Measurements from ENCODE around the gene CD59. TPM values are rescaled to one million over a fixed set of nuclear protein-coding genes. Genes with fewer than 3 reads are reported as not detected.

The CD59 gene
- total and polyA plus RNA-seq, 7 donors: 54.1 to 210 (median 174) TPM

- Histone ChIP-seq H3K4me1 (peaks cover 0 to 42% (median 26%) of the 10 kb centered on the region in 4 donors), H3K9me3 (no peaks in the 10 kb centered on the region), H3K4me3 (no peak overlapping the region), H3K36me3 (no peaks in the 10 kb centered on the region), H3K27me3 (no peaks in the 10 kb centered on the region), H3K27ac (no peak overlapping the region)
- no peak for DNase-seq
- whole genome bisulfite sequencing, 2 donors: 64 to 73% methylated on average over 9 of the region's 9 CpGs
- intact Hi-C loops (cut with DNase I): loop anchor here (10.0 kb wide), 1 partner anchor 277 kb away; the partner anchor contains the start of gene CAPRIN1
- TF ChIP-seq CTCF (IDR thresholded peaks at IDR 0.05) (no peak), POLR2AphosphoS5 (IDR thresholded peaks at IDR 0.05) (no peak), EP300 (IDR thresholded peaks at IDR 0.05) (no peak), POLR2A (IDR thresholded peaks at IDR 0.05) (no peak)
Observed at GRCh38 chr11:33777906-33778305, 41.7 kb upstream of the CD59 start.

GRCh38 chr11:33775832-33776470, 39.7 kb upstream of the CD59 start:
- intact Hi-C loops (cut with DNase I): loop anchor here (10.0 kb wide), 1 partner anchor 279 kb away; the partner anchor contains the start of gene CAPRIN1
- WGBS, 2 donors: 16 to 36% methylated on average over 1 of the region's 1 CpG
- TF ChIP-seq POLR2AphosphoS5 (IDR thresholded peaks at IDR 0.05) (no peak), POLR2A (IDR thresholded peaks at IDR 0.05) (no peak), CTCF (IDR thresholded peaks at IDR 0.05) (no peak), EP300 (IDR thresholded peaks at IDR 0.05) (no peak)
- peak overlapping the region; percentile 89 to 94 (median 90) for H3K27ac ChIP-seq
- no peaks in the 10 kb centered on the region for H3K27me3 ChIP-seq
- no peaks in the 10 kb centered on the region for H3K9me3 ChIP-seq
- no peaks in the 10 kb centered on the region for H3K36me3 ChIP-seq
- peaks cover 0 to 56% (median 43%) of the 10 kb centered on the region in 4 donors for H3K4me1 ChIP-seq
- H3K4me3 ChIP-seq: no peak overlapping the region
- no peak for DNase-seq

- H3K4me3 ChIP-seq: no peak overlapping the region
- DNase-seq: no peak
- H3K27me3 ChIP-seq: no peaks in the 10 kb centered on the region
- 63 to 66% methylated on average over 7 of the region's 7 CpGs for WGBS, 2 donors
- H3K9me3 ChIP-seq: no peaks in the 10 kb centered on the region
- TF ChIP-seq POLR2A (IDR thresholded peaks at IDR 0.05): no peak
- no peak for TF ChIP-seq POLR2AphosphoS5 (IDR thresholded peaks at IDR 0.05)
- TF ChIP-seq EP300 (IDR thresholded peaks at IDR 0.05): no peak
- TF ChIP-seq CTCF (IDR thresholded peaks at IDR 0.05): no peak
- H3K4me1 ChIP-seq: peaks cover 0 to 56% (median 43%) of the 10 kb centered on the region in 4 donors
- peak overlapping the region; percentile 89 to 94 (median 90) for H3K27ac ChIP-seq
- intact Hi-C loops (cut with DNase I): loop anchor here (10.0 kb wide), 1 partner anchor 279 kb away; the partner anchor contains the start of gene CAPRIN1
- no peaks in the 10 kb centered on the region for H3K36me3 ChIP-seq
Observed at GRCh38 chr11:33775467-33775807, 39.2 kb upstream of the CD59 start.

- Histone ChIP-seq H3K4me1 (peaks cover 0 to 50% (median 41%) of the 10 kb centered on the region in 4 donors), H3K4me3 (peak overlapping the region; percentile 83 to 97 (median 94)), H3K36me3 (no peaks in the 10 kb centered on the region), H3K9me3 (no peaks in the 10 kb centered on the region), H3K27ac (peak overlapping the region; percentile 89 to 94 (median 90)), H3K27me3 (no peaks in the 10 kb centered on the region)
- TF ChIP-seq EP300 (IDR thresholded peaks at IDR 0.05): no peak
- TF ChIP-seq POLR2AphosphoS5 (IDR thresholded peaks at IDR 0.05): no peak
- no peak for TF ChIP-seq CTCF (IDR thresholded peaks at IDR 0.05)
- no peak for TF ChIP-seq POLR2A (IDR thresholded peaks at IDR 0.05)
- WGBS, 2 donors: 2 to 6% methylated on average over 23 of the region's 23 CpGs
- intact Hi-C loops (cut with DNase I): loop anchor here (5.0 to 10.0 kb wide), 2 partner anchors 38 to 280 kb away; partner anchors contain the start of genes CAPRIN1 and CD59
- no peak for DNase-seq
Observed at GRCh38 chr11:33774736-33775466, 38.7 kb upstream of the CD59 start.
